OCI-LY3 (cell line): Measurements from ENCODE around the gene LMNTD2.

Source experiments
- H2AFZ ChIP-seq: fragments of 200-600, 300-600 bp; shearing (Covaris generic); 2 replicates; pipeline ENCODE4 v1.6.0; 2014; ENCODE audit warnings: antibody characterized with exemption, low read depth, low read length
- H3K27ac ChIP-seq: fragments of 200-600, 300-600 bp; sonication (generic); 2 replicates; pipeline ENCODE4 v1.5.1; 2014; ENCODE audit warnings: mild to moderate bottlenecking, low read length, moderate library complexity, mixed read lengths
- H3K27me3 ChIP-seq: fragments of 200-600, 300-600 bp; sonication (generic); 2 replicates; pipeline ENCODE4 v1.6.1; 2014; ENCODE audit warnings: low read depth, low read length, mixed read lengths
- H3K36me3 ChIP-seq: fragments of 200-600, 300-600 bp; sonication (generic); replicated peaks from 2 replicates; pipeline ENCODE3; 2014; ENCODE audit warnings: low read depth, low read length, mixed read lengths
- H3K4me1 ChIP-seq: fragments of 300-600, 200-600 bp; sonication (generic); 2 replicates; pipeline ENCODE4 v1.6.1; 2014; ENCODE audit warnings: low read length, mixed read lengths
- H3K4me2 ChIP-seq: fragments of 200-600, 300-600 bp; sonication (generic); 2 replicates; pipeline ENCODE4 v1.6.1; 2014; ENCODE audit warnings: low read length, mixed read lengths
- H3K4me3 ChIP-seq: fragments of 300-600, 200-600 bp; sonication (generic); 2 replicates; pipeline ENCODE4 v1.5.1; 2014; ENCODE audit warnings: antibody characterized with exemption, mild to moderate bottlenecking, low read length, moderate library complexity
- H3K79me2 ChIP-seq: fragments of 300-600, 200-600 bp; shearing (Covaris generic); 2 replicates; pipeline ENCODE4 v1.6.1; 2014; ENCODE audit warnings: mild to moderate bottlenecking, low read length, mixed read lengths
- H3K9ac ChIP-seq: fragments of 300-600, 200-600 bp; shearing (Covaris generic); 2 replicates; pipeline ENCODE4 v1.6.0; 2014; ENCODE audit warnings: mild to moderate bottlenecking, low read length, moderate library complexity
- H3K9me3 ChIP-seq: fragments of 200-600, 300-600 bp; shearing (Covaris generic); 2 replicates; pipeline ENCODE4 v1.6.1; 2014; ENCODE audit warnings: low read length, mixed read lengths; ENCODE audit not compliant: insufficient read depth
- H4K20me1 ChIP-seq: fragments of 200-600, 300-600 bp; sonication (generic); 2 replicates; pipeline ENCODE4 v1.6.1; 2016; ENCODE audit warnings: low read length, mixed read lengths; ENCODE audit not compliant: insufficient read depth
- EZH2phosphoT487 ChIP-seq: fragments of 200-600 bp; shearing (Covaris generic); IDR thresholded peaks from 2 replicates; pipeline ENCODE4 v1.6.1; 2018; ENCODE audit warnings: antibody characterized with exemption, mixed run types, low read depth
- TF ChIP-seq, protein P1 (sequence below): fragments of 200-600, 300-600 bp; sonication (generic); IDR thresholded peaks from 2 replicates; pipeline ENCODE4 v1.5.1; 2014; ENCODE audit warnings: antibody characterized with exemption, low read length, low read depth

Gene LMNTD2

DNA sequence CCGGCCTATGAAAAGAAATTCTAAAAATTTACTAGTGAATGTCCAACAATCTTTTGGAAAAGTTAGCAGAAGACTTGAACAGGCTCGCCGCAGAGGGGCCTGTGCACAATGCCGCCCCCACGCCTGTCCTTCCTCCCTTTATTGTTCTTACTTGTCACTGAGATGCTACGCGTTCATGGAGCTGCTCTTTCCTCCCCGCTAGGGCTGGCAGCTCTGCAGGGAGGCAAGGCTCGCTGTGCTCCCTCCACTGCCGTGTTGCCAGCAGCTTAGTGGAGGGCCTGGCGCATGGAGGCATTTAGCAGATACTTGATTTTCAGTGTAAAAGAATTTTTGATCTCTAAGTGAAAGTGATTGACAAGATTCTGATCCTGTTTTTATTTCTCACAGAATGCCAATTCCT, 30.5 kb upstream of the LMNTD2 start:
- Histone ChIP-seq H3K4me2 (no peak overlapping the region), H3K27ac (no peak overlapping the region), H3K4me3 (no peak overlapping the region), H4K20me1 (peaks cover 7% of the 10 kb centered on the region; the same call in 1 of the 2 replicates), H3K4me1 (no peaks in the 10 kb centered on the region), H3K36me3 (peaks cover 64% of the 10 kb centered on the region), H3K9ac (no peak overlapping the region), H3K27me3 (no peaks in the 10 kb centered on the region), H2AFZ (no peak overlapping the region), H3K9me3 (no peaks in the 10 kb centered on the region), H3K79me2 (peaks cover 33% of the 10 kb centered on the region)
- TF ChIP-seq, protein P1, sequence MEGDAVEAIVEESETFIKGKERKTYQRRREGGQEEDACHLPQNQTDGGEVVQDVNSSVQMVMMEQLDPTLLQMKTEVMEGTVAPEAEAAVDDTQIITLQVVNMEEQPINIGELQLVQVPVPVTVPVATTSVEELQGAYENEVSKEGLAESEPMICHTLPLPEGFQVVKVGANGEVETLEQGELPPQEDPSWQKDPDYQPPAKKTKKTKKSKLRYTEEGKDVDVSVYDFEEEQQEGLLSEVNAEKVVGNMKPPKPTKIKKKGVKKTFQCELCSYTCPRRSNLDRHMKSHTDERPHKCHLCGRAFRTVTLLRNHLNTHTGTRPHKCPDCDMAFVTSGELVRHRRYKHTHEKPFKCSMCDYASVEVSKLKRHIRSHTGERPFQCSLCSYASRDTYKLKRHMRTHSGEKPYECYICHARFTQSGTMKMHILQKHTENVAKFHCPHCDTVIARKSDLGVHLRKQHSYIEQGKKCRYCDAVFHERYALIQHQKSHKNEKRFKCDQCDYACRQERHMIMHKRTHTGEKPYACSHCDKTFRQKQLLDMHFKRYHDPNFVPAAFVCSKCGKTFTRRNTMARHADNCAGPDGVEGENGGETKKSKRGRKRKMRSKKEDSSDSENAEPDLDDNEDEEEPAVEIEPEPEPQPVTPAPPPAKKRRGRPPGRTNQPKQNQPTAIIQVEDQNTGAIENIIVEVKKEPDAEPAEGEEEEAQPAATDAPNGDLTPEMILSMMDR, result no peak
- no peak for TF ChIP-seq EZH2phosphoT487

DNA sequence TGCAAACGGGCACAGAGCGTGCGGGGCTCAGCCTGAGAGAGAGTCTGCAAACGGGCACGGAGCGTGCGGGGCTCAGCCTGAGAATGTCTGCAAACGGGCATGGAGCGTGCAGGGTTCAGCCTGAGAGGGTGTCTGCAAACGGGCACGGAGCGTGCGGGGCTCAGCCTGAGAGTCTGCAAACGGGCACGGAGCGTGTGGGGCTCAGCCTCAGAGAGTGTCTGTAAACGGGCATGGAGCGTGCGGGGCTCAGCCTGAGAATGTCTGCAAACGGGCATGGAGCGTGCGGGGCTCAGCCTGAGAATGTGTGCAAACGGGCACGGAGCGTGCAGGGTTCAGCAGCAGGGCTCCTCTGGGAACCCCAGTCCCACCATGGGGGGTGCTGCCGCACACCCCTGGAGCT, 29.3 kb upstream of the LMNTD2 start:
- Histone ChIP-seq H3K9ac (no peak overlapping the region), H3K27ac (no peak overlapping the region), H3K4me2 (no peak overlapping the region), H4K20me1 (peaks cover 7% of the 10 kb centered on the region; the same call in 1 of the 2 replicates), H3K4me3 (no peak overlapping the region), H3K4me1 (no peaks in the 10 kb centered on the region), H2AFZ (no peak overlapping the region), H3K27me3 (no peaks in the 10 kb centered on the region), H3K36me3 (peaks cover 59% of the 10 kb centered on the region), H3K9me3 (no peaks in the 10 kb centered on the region), H3K79me2 (peaks cover 28% of the 10 kb centered on the region)
- TF ChIP-seq, protein P1, result no peak
- no peak for TF ChIP-seq EZH2phosphoT487

DNA sequence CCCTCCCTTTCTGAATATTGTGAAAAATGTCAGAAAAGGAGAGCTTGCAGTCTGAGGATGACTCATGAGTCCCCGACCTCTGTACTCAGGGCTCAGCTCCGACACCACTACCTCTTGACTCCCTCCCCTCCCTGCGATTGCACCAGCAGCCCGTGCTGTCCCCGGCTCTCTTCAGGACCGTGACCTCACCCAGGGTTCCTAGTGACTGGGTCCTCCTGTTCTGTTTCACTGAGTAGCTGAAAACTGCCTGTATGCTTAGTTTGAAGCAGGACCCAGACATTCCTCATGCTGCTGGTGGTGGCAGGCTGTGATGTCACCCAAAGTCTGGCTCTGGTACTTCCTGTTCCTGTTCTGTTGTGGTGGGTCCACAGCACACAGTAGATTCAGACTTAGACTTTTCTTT, 27.4 kb upstream of the LMNTD2 start:
- H3K79me2 ChIP-seq, result peaks cover 39% of the 10 kb centered on the region
- H3K9me3 ChIP-seq, result no peaks in the 10 kb centered on the region
- no peak overlapping the region for H2AFZ ChIP-seq
- no peak overlapping the region for H3K4me3 ChIP-seq
- no peak overlapping the region for H3K4me2 ChIP-seq
- TF ChIP-seq, protein P1, result no peak
- TF ChIP-seq EZH2phosphoT487, result no peak
- peaks cover 56% of the 10 kb centered on the region for H3K36me3 ChIP-seq
- no peak overlapping the region for H3K9ac ChIP-seq
- H3K27ac ChIP-seq, result no peak overlapping the region
- peaks cover 18% of the 10 kb centered on the region for H4K20me1 ChIP-seq
- no peaks in the 10 kb centered on the region for H3K27me3 ChIP-seq
- H3K4me1 ChIP-seq, result no peaks in the 10 kb centered on the region

DNA sequence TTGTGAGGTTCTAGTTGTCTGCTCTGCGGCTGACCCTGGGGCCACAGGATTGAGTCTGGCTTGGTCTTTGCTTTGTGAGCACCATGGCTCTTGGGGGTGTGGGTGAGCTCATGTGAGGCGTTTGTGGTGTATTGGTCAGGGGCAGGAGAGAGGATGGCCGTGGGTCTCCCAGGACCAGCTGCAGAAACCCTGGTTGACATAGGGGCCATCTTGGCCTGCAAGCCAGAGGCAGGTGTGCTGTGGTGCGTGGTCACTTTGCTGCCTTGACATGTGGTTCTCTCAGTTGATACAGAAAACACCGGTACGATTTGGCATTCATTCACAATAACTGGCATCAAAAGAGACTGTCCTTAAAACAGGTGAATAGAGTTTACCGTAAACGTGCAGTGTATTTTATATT, 27.0 kb upstream of the LMNTD2 start:
- H3K4me2 ChIP-seq, result no peak overlapping the region
- H2AFZ ChIP-seq, result no peak overlapping the region
- H3K4me3 ChIP-seq, result no peak overlapping the region
- H3K79me2 ChIP-seq, result peaks cover 39% of the 10 kb centered on the region
- TF ChIP-seq, protein P1, result no peak
- no peak for TF ChIP-seq EZH2phosphoT487
- H3K9ac ChIP-seq, result no peak overlapping the region
- H3K4me1 ChIP-seq, result no peaks in the 10 kb centered on the region
- H3K27me3 ChIP-seq, result no peaks in the 10 kb centered on the region
- H3K9me3 ChIP-seq, result no peaks in the 10 kb centered on the region
- H3K36me3 ChIP-seq, result peaks cover 55% of the 10 kb centered on the region
- no peak overlapping the region for H3K27ac ChIP-seq
- H4K20me1 ChIP-seq, result peaks cover 18% of the 10 kb centered on the region
